ENCODE results near the gene IL23R.

Gene IL23R

GRCh38 chr1:67257173-67257535 lies 90.9 kb downstream of the IL23R start:
- Histone ChIP-seq H3K9ac (ENCODE audit: low read depth, low read length) (no peak overlapping the region), H3K4me1 (ENCODE audit: insufficient read depth, low read length) (peaks cover 14% of the 10 kb centered on the region; the same call in 1 of the 2 replicates), H3K27me3 (ENCODE audit: insufficient read depth, low read length) (no peaks in the 10 kb centered on the region), H3K9me3 (ENCODE audit: insufficient read depth, low read depth, low read length) (peaks cover 12% of the 10 kb centered on the region), H3K36me3 (ENCODE audit: insufficient read depth, low read depth, low read length) (no peaks in the 10 kb centered on the region), H3K27ac (ENCODE audit: low read length) (no peak overlapping the region), H3K4me3 (ENCODE audit: low read length) (no peak overlapping the region)

- H3K9me3 ChIP-seq (ENCODE audit: insufficient read depth, low read depth, low read length) = no peaks in the 10 kb centered on the region
- H3K27me3 ChIP-seq (ENCODE audit: insufficient read depth, low read length) = no peaks in the 10 kb centered on the region
- H3K36me3 ChIP-seq (ENCODE audit: insufficient read depth, low read depth, low read length) = no peaks in the 10 kb centered on the region
- H3K4me1 ChIP-seq (ENCODE audit: insufficient read depth, low read length) = peaks cover 16% of the 10 kb centered on the region; the same call in 1 of the 2 replicates
- peak overlapping the region; percentile 41; the same call in 1 of the 2 replicates for H3K4me3 ChIP-seq (ENCODE audit: low read length)
- peak overlapping the region; percentile 13; the same call in 1 of the 2 replicates for H3K9ac ChIP-seq (ENCODE audit: low read depth, low read length)
- H3K27ac ChIP-seq (ENCODE audit: low read length) = peak overlapping the region; percentile 65
These were observed 95.4 kb downstream of the IL23R start for GRCh38 chr1:67261680-67262079.

- H3K4me1 ChIP-seq (ENCODE audit: insufficient read depth, low read length) = peaks cover 16% of the 10 kb centered on the region; the same call in 1 of the 2 replicates
- H3K9me3 ChIP-seq (ENCODE audit: insufficient read depth, low read depth, low read length) = no peaks in the 10 kb centered on the region
- no peaks in the 10 kb centered on the region for H3K36me3 ChIP-seq (ENCODE audit: insufficient read depth, low read depth, low read length)
- no peak overlapping the region for H3K9ac ChIP-seq (ENCODE audit: low read depth, low read length)
- no peak overlapping the region for H3K27ac ChIP-seq (ENCODE audit: low read length)
- no peaks in the 10 kb centered on the region for H3K27me3 ChIP-seq (ENCODE audit: insufficient read depth, low read length)
- no peak overlapping the region for H3K4me3 ChIP-seq (ENCODE audit: low read length)
These were observed 96.5 kb downstream of the IL23R start for GRCh38 chr1:67262735-67263134.

GRCh38 chr1:67264152-67264551 lies 97.9 kb downstream of the IL23R start:
- Histone ChIP-seq H3K27me3 (ENCODE audit: insufficient read depth, low read length) (no peaks in the 10 kb centered on the region), H3K27ac (ENCODE audit: low read length) (no peak overlapping the region), H3K9ac (ENCODE audit: low read depth, low read length) (no peak overlapping the region), H3K36me3 (ENCODE audit: insufficient read depth, low read depth, low read length) (no peaks in the 10 kb centered on the region), H3K4me3 (ENCODE audit: low read length) (no peak overlapping the region), H3K4me1 (ENCODE audit: insufficient read depth, low read length) (peaks cover 16% of the 10 kb centered on the region; the same call in 1 of the 2 replicates), H3K9me3 (ENCODE audit: insufficient read depth, low read depth, low read length) (no peaks in the 10 kb centered on the region)

- Histone ChIP-seq H3K27ac (ENCODE audit: low read length) (no peak overlapping the region), H3K9ac (ENCODE audit: low read depth, low read length) (no peak overlapping the region)
These were observed 98.6 kb downstream of the IL23R start for GRCh38 chr1:67264899-67265298.

GRCh38 chr1:67269061-67269460 lies 102.8 kb downstream of the IL23R start:
- Histone ChIP-seq H3K9ac (ENCODE audit: low read depth, low read length) (no peak overlapping the region), H3K27ac (ENCODE audit: low read length) (no peak overlapping the region), H3K9me3 (ENCODE audit: insufficient read depth, low read depth, low read length) (peaks cover 5% of the 10 kb centered on the region; the same call in 1 of the 2 replicates), H3K4me3 (ENCODE audit: low read length) (no peak overlapping the region), H3K4me1 (ENCODE audit: insufficient read depth, low read length) (no peaks in the 10 kb centered on the region), H3K27me3 (ENCODE audit: insufficient read depth, low read length) (no peaks in the 10 kb centered on the region), H3K36me3 (ENCODE audit: insufficient read depth, low read depth, low read length) (no peaks in the 10 kb centered on the region)

More at GRCh38 chr1:67264899-67265298, 98.6 kb downstream of the IL23R start:
- H3K4me3 ChIP-seq (ENCODE audit: low read length) = no peak overlapping the region
- H3K9me3 ChIP-seq (ENCODE audit: insufficient read depth, low read depth, low read length) = no peaks in the 10 kb centered on the region
- H3K4me1 ChIP-seq (ENCODE audit: insufficient read depth, low read length) = peaks cover 16% of the 10 kb centered on the region; the same call in 1 of the 2 replicates
- H3K36me3 ChIP-seq (ENCODE audit: insufficient read depth, low read depth, low read length) = no peaks in the 10 kb centered on the region
- H3K27me3 ChIP-seq (ENCODE audit: insufficient read depth, low read length) = no peaks in the 10 kb centered on the region

- no peaks in the 10 kb centered on the region for H3K4me1 ChIP-seq (ENCODE audit: insufficient read depth, low read length)
- no peak overlapping the region for H3K4me3 ChIP-seq (ENCODE audit: low read length)
- H3K27ac ChIP-seq (ENCODE audit: low read length) = no peak overlapping the region
- H3K9me3 ChIP-seq (ENCODE audit: insufficient read depth, low read depth, low read length) = peaks cover 5% of the 10 kb centered on the region; the same call in 1 of the 2 replicates
- H3K27me3 ChIP-seq (ENCODE audit: insufficient read depth, low read length) = no peaks in the 10 kb centered on the region
- no peak overlapping the region for H3K9ac ChIP-seq (ENCODE audit: low read depth, low read length)
- no peaks in the 10 kb centered on the region for H3K36me3 ChIP-seq (ENCODE audit: insufficient read depth, low read depth, low read length)
These were observed 104.3 kb downstream of the IL23R start for GRCh38 chr1:67270541-67270940.

- H3K4me3 ChIP-seq (ENCODE audit: low read length) = no peak overlapping the region
- H3K4me1 ChIP-seq (ENCODE audit: insufficient read depth, low read length) = no peaks in the 10 kb centered on the region
- H3K36me3 ChIP-seq (ENCODE audit: insufficient read depth, low read depth, low read length) = no peaks in the 10 kb centered on the region
- H3K9me3 ChIP-seq (ENCODE audit: insufficient read depth, low read depth, low read length) = peaks cover 5% of the 10 kb centered on the region; the same call in 1 of the 2 replicates
- no peaks in the 10 kb centered on the region for H3K27me3 ChIP-seq (ENCODE audit: insufficient read depth, low read length)
- H3K27ac ChIP-seq (ENCODE audit: low read length) = no peak overlapping the region
- H3K9ac ChIP-seq (ENCODE audit: low read depth, low read length) = no peak overlapping the region
These were observed 107.3 kb downstream of the IL23R start for GRCh38 chr1:67273591-67273990.

GRCh38 chr1:67274623-67275325 lies 108.5 kb downstream of the IL23R start:
- Histone ChIP-seq H3K27ac (ENCODE audit: low read length) (no peak overlapping the region), H3K4me1 (ENCODE audit: insufficient read depth, low read length) (no peaks in the 10 kb centered on the region), H3K9me3 (ENCODE audit: insufficient read depth, low read depth, low read length) (peaks cover 5% of the 10 kb centered on the region; the same call in 1 of the 2 replicates), H3K27me3 (ENCODE audit: insufficient read depth, low read length) (no peaks in the 10 kb centered on the region), H3K4me3 (ENCODE audit: low read length) (no peak overlapping the region), H3K9ac (ENCODE audit: low read depth, low read length) (no peak overlapping the region), H3K36me3 (ENCODE audit: insufficient read depth, low read depth, low read length) (no peaks in the 10 kb centered on the region)

GRCh38 chr1:67280696-67281095 lies 114.4 kb downstream of the IL23R start:
- Histone ChIP-seq H3K9me3 (ENCODE audit: insufficient read depth, low read depth, low read length) (no peaks in the 10 kb centered on the region), H3K4me1 (ENCODE audit: insufficient read depth, low read length) (no peaks in the 10 kb centered on the region), H3K4me3 (ENCODE audit: low read length) (no peak overlapping the region), H3K36me3 (ENCODE audit: insufficient read depth, low read depth, low read length) (no peaks in the 10 kb centered on the region), H3K9ac (ENCODE audit: low read depth, low read length) (no peak overlapping the region), H3K27me3 (ENCODE audit: insufficient read depth, low read length) (no peaks in the 10 kb centered on the region), H3K27ac (ENCODE audit: low read length) (no peak overlapping the region)

- Histone ChIP-seq H3K9ac (ENCODE audit: low read depth, low read length) (no peak overlapping the region), H3K4me3 (ENCODE audit: low read length) (no peak overlapping the region), H3K27ac (ENCODE audit: low read length) (no peak overlapping the region), H3K27me3 (ENCODE audit: insufficient read depth, low read length) (no peaks in the 10 kb centered on the region), H3K36me3 (ENCODE audit: insufficient read depth, low read depth, low read length) (no peaks in the 10 kb centered on the region), H3K9me3 (ENCODE audit: insufficient read depth, low read depth, low read length) (no peaks in the 10 kb centered on the region), H3K4me1 (ENCODE audit: insufficient read depth, low read length) (no peaks in the 10 kb centered on the region)
These were observed 115.0 kb downstream of the IL23R start for GRCh38 chr1:67281244-67281643.

- H3K27ac ChIP-seq (ENCODE audit: low read length) = no peak overlapping the region
These were observed 119.7 kb downstream of the IL23R start for GRCh38 chr1:67285780-67286488.

More at GRCh38 chr1:67285780-67286488, 119.7 kb downstream of the IL23R start:
- Histone ChIP-seq H3K9ac (ENCODE audit: low read depth, low read length) (no peak overlapping the region), H3K4me1 (ENCODE audit: insufficient read depth, low read length) (no peaks in the 10 kb centered on the region), H3K27me3 (ENCODE audit: insufficient read depth, low read length) (no peaks in the 10 kb centered on the region), H3K9me3 (ENCODE audit: insufficient read depth, low read depth, low read length) (peaks cover 4% of the 10 kb centered on the region; the same call in 1 of the 2 replicates), H3K36me3 (ENCODE audit: insufficient read depth, low read depth, low read length) (no peaks in the 10 kb centered on the region), H3K4me3 (ENCODE audit: low read length) (no peak overlapping the region)
